GM13977 (cell line): Measurements from ENCODE around the gene TPRG1.

Source experiments
- DNase-seq: peaks from one replicate; pipeline ENCODE4 v3.0.0; 2012; ENCODE audit warnings: low spot score
- in situ Hi-C: fragments of 300-500 bp; cut with MboI; formaldehyde crosslinking; loops from one replicate; pipeline ENCODE4 v1.12.0; 2022; ENCODE audit warnings: low sequenced_read_pairs, low pct_unique_long_range_greater_than_20kb, mixed read lengths, inconsistent platforms; ENCODE audit not compliant: unreplicated experiment
- TF ChIP-seq, protein P1 (sequence below): IDR thresholded peaks from 2 replicates; pipeline ENCODE4 v1.5.1; 2012; ENCODE audit warnings: mild to moderate bottlenecking, control low read depth; ENCODE audit not compliant: insufficient read depth; ENCODE audit errors: extremely low read depth, missing control alignments

TPRG1 gene

DNA sequence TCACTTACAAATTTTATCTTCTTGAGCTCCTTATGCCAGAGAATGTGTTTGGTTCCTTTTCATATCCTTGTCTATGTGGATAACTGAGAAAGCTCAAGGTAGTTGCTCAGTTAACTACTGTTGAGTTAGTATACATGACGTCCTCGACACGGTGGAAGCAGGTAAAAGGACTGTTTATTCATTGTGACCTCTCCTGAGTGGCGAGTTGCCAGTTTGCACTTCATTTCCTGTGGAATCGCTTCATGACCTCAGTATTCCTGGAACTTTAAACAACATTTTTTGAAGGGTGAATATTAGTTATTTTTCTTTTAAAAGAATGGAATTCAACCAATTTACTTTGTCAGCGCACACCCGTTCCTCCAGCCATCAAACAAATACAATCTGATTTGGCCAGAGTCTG is 1.2 kb upstream of the TPRG1 start:
- in situ Hi-C loops, result no loop called here
- DNase-seq, result no peak
- TF ChIP-seq, protein P1, sequence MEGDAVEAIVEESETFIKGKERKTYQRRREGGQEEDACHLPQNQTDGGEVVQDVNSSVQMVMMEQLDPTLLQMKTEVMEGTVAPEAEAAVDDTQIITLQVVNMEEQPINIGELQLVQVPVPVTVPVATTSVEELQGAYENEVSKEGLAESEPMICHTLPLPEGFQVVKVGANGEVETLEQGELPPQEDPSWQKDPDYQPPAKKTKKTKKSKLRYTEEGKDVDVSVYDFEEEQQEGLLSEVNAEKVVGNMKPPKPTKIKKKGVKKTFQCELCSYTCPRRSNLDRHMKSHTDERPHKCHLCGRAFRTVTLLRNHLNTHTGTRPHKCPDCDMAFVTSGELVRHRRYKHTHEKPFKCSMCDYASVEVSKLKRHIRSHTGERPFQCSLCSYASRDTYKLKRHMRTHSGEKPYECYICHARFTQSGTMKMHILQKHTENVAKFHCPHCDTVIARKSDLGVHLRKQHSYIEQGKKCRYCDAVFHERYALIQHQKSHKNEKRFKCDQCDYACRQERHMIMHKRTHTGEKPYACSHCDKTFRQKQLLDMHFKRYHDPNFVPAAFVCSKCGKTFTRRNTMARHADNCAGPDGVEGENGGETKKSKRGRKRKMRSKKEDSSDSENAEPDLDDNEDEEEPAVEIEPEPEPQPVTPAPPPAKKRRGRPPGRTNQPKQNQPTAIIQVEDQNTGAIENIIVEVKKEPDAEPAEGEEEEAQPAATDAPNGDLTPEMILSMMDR, result no peak

DNA sequence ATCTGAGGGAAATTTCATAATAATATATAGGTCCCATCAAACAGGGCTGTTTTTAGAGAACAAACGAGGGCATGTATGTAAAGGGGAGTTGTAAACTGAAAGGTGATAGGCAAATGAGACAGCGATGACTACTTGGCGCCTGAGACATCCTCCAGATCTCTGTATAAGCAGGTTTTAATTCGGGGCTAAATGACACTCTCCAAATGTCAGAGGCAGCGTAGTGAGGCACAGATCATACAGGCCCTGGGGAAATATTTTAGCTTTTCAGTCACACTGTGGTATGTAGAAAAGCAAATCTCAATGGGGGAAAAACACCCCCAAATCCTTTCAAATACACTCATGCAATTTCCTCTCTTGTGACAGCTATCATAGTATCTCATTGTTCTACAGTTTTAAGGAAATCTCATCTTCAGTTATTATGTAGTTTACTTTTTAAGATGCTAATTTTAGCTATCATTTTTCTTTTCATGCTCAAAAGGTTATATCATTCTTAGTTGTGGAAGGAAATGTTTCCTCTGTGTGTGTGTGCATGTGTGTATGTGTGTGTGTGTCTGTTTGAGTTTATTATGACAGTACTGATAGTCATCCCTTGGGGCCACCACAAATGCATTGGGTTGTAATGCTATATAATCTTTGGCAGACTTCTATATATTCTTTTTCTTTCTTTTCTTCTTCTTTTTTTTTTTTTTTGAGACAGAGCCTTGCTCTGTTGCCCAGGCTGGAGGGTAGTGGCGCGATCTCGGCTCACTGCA is 1.1 kb downstream of the TPRG1 start:
- TF ChIP-seq, protein P1, result no peak
- DNase-seq, result no peak
- in situ Hi-C loops, result no loop called here

DNA sequence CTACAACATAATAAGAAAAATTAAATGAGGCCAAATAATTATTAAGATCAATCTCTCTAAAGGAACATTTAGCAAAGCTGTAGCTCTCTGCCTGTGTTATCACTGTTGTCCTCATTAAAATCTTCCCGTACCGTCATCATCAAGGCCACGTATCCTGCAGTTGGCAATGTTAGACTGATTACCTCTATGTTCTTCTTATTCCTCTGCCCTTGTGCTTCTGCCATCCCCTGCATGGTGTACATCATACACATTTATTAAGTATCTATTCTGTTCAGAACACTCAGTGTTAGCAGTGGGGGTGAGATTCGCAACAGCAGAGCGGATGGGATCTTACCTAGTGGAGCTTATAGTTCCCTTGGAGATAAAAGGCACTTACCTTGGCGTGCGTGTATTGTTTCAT is 12.8 kb downstream of the TPRG1 start:
- TF ChIP-seq, protein P1, result no peak
- in situ Hi-C loops, result no loop called here
- no peak for DNase-seq

DNA sequence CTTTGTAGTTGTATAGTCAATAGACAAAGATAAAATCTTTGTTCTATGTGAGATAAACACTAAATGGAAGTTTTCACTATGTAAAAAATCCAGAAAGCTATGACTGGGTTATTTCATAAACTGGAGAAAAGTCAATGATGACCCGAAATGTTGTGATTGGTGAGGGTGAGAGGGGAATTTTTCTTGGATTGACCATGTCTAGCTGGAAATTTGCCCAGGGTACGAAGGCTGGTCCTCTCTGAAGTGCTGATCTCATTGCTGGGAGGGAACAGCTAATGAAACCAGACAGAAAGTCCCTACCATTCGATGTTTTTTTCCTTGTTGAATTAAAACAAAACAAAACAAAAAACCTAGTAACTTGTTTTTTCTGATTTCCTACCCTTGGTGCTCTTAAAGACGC is 14.3 kb downstream of the TPRG1 start:
- TF ChIP-seq, protein P1, result no peak
- in situ Hi-C loops, result no loop called here
- DNase-seq, result no peak

DNA sequence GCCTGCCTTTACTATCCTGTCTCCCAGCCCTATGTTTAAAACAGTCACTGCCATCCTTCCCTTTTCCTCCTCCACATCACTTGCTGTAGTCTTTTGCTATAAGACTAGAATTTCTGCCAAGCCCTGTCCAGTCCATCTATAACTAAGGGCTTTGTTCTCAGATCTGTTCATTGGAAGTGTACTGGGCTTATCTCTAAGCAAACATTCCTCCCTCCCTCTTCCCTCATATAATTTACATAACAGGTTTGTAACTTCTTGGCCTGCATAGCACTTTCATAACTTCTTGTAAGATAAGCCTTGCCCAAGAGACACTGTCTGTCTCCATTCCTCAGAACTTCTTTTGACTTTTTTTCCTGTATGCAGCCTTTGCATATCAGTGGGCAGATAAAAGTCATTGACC is 16.7 kb downstream of the TPRG1 start:
- no peak for DNase-seq
- in situ Hi-C loops, result no loop called here
- TF ChIP-seq, protein P1, result no peak

DNA sequence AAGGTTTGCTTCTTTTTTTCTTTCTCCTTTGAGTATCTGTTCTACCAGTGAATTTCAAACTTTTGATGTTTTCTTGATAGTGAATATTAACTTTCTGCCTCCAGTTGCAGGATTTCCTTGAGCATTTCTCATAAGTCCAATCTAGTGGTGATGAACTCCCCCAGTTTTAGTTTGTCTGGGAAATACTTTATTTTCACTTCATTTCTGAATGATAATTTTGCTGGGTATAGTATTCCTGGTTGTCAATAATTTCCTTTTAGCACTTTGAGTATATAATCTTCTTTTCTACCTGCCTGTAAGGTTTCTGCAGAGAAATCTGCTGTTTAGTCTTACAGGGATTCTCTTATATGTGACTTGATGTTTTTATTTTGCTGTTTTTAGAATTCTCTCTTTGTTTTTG is 21.0 kb downstream of the TPRG1 start:
- TF ChIP-seq, protein P1, result no peak
- DNase-seq, result no peak
- in situ Hi-C loops, result no loop called here
